Subcutaneous abdominal adipose tissue (tissue), 5 donors: ENCODE results near the gene KCNQ1.

ENCODE experiments used
- H3K27ac ChIP-seq: one replicate; pipeline ENCODE4 v1.7.0; 2013; ENCODE audit warnings: low read depth, mild to moderate bottlenecking, inconsistent platforms, low read length, moderate library complexity
- H3K27me3 ChIP-seq, 5 donors: one replicate each; pipeline ENCODE4 v1.7.0; 2013; ENCODE audit warnings: low read length in 5 of 5, inconsistent platforms in 1 of 5; ENCODE audit not compliant: control insufficient read depth in 5 of 5, insufficient read depth in 4 of 5
- H3K36me3 ChIP-seq, 5 donors: one replicate each; pipeline ENCODE4 v1.7.0; 2013; ENCODE audit warnings: low read length in 5 of 5; ENCODE audit not compliant: control insufficient read depth in 5 of 5, insufficient read depth in 5 of 5
- H3K4me1 ChIP-seq, 5 donors: one replicate each; pipeline ENCODE4 v1.7.0; 2013; ENCODE audit warnings: low read length in 5 of 5, mild to moderate bottlenecking in 3 of 5, moderate library complexity in 1 of 5; ENCODE audit not compliant: control insufficient read depth in 5 of 5, insufficient read depth in 5 of 5
- H3K4me3 ChIP-seq, 5 donors: one replicate each; pipeline ENCODE4 v1.7.0; 2013; ENCODE audit warnings: low read length in 5 of 5, low read depth in 1 of 5
- H3K9ac ChIP-seq, 5 donors: one replicate each; pipeline ENCODE4 v1.7.0; 2013; ENCODE audit warnings: low read length in 5 of 5, mild to moderate bottlenecking in 4 of 5, moderate library complexity in 3 of 5
- H3K9me3 ChIP-seq, 5 donors: one replicate each; pipeline ENCODE4 v1.7.0; 2013; ENCODE audit warnings: low read length in 5 of 5; ENCODE audit not compliant: control insufficient read depth in 5 of 5
- donor health status: healthy.
- donor health status: healthy.
- donor health status: healthy.
- donor health status: healthy.
- donor health status: healthy.

Gene KCNQ1

DNA sequence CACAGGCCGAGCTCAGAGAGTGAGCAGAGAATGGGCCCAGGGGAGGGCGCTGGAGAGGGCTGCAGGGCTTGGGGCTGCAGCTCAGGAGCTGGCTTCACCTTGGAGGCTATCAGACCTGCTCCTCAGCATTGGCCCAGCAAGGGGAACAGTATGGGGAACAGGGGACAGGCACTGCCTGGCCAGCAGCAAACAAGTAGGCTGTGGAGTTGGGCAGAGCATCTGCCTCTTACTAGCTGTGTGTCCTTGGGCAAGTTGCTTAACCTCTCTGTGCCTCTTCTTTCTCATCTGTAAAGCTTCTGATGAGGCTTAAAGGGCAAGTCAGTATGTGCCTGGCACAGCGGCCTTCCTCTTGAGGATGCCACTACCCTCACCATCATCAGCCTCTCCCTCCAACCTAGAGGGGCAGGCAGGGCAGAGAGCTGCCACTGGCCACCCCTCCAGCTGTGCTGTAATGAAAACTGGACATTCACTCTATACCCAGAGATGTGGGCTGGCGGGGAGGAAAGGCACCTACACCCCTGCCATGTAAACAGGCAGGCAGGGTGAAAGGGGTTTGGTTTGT is 448.2 kb downstream of the KCNQ1 start:
- H3K9ac ChIP-seq, result peak overlapping the region in 2 of 5 donors; percentile 43 to 66
- peak overlapping the region in 4 of 5 donors; percentile 44 to 64 (median 53) for H3K4me3 ChIP-seq
- peak overlapping the region; percentile 37 for H3K27ac ChIP-seq

DNA sequence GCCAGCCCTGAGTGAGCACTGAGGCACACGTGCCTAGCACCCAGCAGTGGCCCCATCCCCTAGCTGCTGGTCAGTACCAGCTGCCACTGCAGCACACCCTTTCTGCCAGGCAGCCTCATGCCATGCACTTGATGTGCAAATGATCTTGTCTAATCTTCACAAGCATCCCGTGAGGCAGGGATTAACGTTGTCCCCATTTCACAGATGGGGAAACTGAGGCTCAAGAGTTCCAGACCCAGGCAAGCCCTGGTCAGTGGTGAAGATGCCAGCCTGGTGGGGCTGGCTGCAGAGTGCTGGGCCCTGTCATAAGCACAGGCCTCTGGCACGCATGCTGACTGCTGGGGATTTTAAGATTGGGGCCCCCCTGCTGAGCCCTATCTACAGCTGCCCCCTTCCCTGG is 449.1 kb downstream of the KCNQ1 start:
- no peak overlapping the region for H3K27ac ChIP-seq
- no peaks in the 10 kb centered on the region for H3K9me3 ChIP-seq
- H3K9ac ChIP-seq, result no peak overlapping the region
- H3K4me1 ChIP-seq, result peaks cover 1 to 44% (median 31%) of the 10 kb centered on the region in 5 donors
- no peak overlapping the region for H3K4me3 ChIP-seq
- H3K36me3 ChIP-seq, result no peaks in the 10 kb centered on the region
- no peaks in the 10 kb centered on the region for H3K27me3 ChIP-seq

More for the DNA sequence above, 448.2 kb downstream of the KCNQ1 start:
- Histone ChIP-seq H3K4me1 (peaks cover 1 to 38% (median 27%) of the 10 kb centered on the region in 5 donors), H3K9me3 (no peaks in the 10 kb centered on the region), H3K27me3 (no peaks in the 10 kb centered on the region), H3K36me3 (no peaks in the 10 kb centered on the region)

DNA sequence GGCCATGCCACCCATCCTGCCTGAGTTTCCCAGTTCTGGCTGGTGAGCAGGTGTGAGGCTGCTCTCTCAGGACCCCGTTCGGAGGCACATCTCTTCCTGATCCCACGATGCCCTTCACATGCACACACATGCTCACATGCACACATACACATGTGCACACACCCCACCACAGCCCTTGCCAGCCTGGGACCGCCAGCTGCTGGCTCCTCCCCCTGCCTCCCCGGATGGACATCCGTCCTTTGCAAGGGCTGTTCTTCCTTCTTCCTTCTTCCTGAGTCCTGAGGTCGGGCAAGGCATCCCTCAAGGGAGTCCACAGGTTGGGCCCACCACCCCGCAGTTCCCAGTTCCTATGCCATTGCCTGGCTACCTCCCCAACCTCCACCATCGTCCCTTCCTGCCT is 451.2 kb downstream of the KCNQ1 start:
- Histone ChIP-seq H3K4me1 (peaks cover 1 to 54% (median 43%) of the 10 kb centered on the region in 5 donors), H3K4me3 (no peak overlapping the region), H3K27ac (no peak overlapping the region), H3K9me3 (no peaks in the 10 kb centered on the region), H3K27me3 (no peaks in the 10 kb centered on the region), H3K9ac (no peak overlapping the region), H3K36me3 (no peaks in the 10 kb centered on the region)

DNA sequence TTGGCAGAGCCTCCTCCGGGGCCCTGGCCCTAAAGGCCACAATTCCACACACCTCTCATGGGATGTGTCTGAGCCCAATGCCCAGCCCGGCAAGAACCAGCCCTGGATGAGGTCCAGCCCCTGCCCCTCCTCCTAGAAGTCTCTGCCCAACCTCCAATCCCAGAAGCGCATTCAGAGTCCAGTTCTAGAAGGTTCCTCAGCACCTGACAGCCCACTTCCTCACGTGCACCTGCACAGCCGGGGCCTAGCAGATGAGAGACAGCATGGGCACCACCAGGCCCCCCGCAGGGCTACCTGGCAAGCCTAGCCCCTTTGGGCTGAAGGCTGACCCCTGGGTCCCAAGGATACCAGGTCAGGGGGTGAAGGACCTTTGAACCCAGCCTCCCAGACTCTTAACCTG is 452.2 kb downstream of the KCNQ1 start:
- Histone ChIP-seq H3K4me3 (no peak overlapping the region), H3K27me3 (no peaks in the 10 kb centered on the region), H3K9me3 (no peaks in the 10 kb centered on the region), H3K36me3 (no peaks in the 10 kb centered on the region), H3K27ac (no peak overlapping the region), H3K4me1 (peaks cover 0 to 52% (median 43%) of the 10 kb centered on the region in 5 donors), H3K9ac (no peak overlapping the region)

DNA sequence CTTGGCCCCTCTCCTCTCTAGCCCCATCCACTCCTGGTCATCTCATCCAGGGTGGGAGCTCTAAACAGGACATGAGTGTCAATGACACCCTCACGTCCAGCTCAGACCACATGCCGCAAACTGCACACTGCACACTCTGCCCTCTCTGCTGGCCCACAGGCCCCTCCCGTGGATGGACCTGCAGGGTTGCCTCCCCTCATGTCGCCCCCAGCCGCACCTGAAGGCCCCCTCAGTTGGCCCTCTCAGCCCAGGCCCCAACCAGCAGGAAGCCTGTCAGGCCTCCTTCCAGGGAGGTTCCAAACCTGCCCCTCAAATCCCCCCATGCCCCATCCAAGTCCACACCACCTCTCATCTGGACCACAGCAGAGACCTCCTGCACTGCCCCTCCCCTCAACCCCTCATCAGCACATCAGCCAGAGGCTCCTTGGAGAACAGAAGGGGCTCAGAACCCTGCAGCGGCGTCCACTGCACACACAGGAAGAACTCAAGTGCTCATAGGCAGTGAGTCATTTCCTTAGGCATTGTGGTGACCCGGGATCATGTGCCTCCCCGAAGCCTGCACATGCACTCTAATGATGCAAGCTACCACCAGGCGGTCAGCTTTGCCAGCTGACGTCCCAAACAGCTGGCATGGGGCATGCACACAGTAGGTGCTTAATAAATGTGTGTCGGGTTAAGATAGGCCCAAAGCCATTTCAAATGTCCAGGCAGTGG is 453.7 kb downstream of the KCNQ1 start:
- Histone ChIP-seq H3K27ac (peak overlapping the region; percentile 45), H3K9ac (no peak overlapping the region), H3K9me3 (no peaks in the 10 kb centered on the region), H3K27me3 (no peaks in the 10 kb centered on the region), H3K36me3 (no peaks in the 10 kb centered on the region), H3K4me3 (peak overlapping the region in 3 of 5 donors; percentile 15 to 43 (median 37)), H3K4me1 (peaks cover 0 to 55% (median 44%) of the 10 kb centered on the region in 5 donors)
